ENCODE results near the gene BTN3A1.

BTN3A1 gene

GRCh38 chr6:26401389-26401986, 587 bp upstream of the BTN3A1 start:
- no peak for TF ChIP-seq CTCF (IDR thresholded peaks at IDR 0.05; ENCODE audit: low read depth, low read length)
- H3K4me3 ChIP-seq (ENCODE audit: low read depth, low read length): peak overlapping the region; percentile 69

GRCh38 chr6:26403893-26404292, 1.8 kb downstream of the BTN3A1 start:
- no peak for TF ChIP-seq CTCF (IDR thresholded peaks at IDR 0.05; ENCODE audit: low read depth, low read length)
- no peak overlapping the region for H3K4me3 ChIP-seq (ENCODE audit: low read depth, low read length)

- H3K4me3 ChIP-seq (ENCODE audit: low read depth, low read length): no peak overlapping the region
- TF ChIP-seq CTCF (IDR thresholded peaks at IDR 0.05; ENCODE audit: low read depth, low read length): no peak
These were observed 2.5 kb downstream of the BTN3A1 start for GRCh38 chr6:26404546-26404945.

- TF ChIP-seq CTCF (IDR thresholded peaks at IDR 0.05; ENCODE audit: low read depth, low read length): no peak
These were observed 7.0 kb downstream of the BTN3A1 start for GRCh38 chr6:26408828-26409730.

GRCh38 chr6:26411751-26412150, 9.7 kb downstream of the BTN3A1 start:
- H3K4me3 ChIP-seq (ENCODE audit: low read depth, low read length): no peak overlapping the region
- no peak for TF ChIP-seq CTCF (IDR thresholded peaks at IDR 0.05; ENCODE audit: low read depth, low read length)

More at GRCh38 chr6:26408828-26409730, 7.0 kb downstream of the BTN3A1 start:
- H3K4me3 ChIP-seq (ENCODE audit: low read depth, low read length): no peak overlapping the region

GRCh38 chr6:26412228-26412627, 10.2 kb downstream of the BTN3A1 start:
- no peak overlapping the region for H3K4me3 ChIP-seq (ENCODE audit: low read depth, low read length)
- no peak for TF ChIP-seq CTCF (IDR thresholded peaks at IDR 0.05; ENCODE audit: low read depth, low read length)

- H3K4me3 ChIP-seq (ENCODE audit: low read depth, low read length): no peak overlapping the region
- TF ChIP-seq CTCF (IDR thresholded peaks at IDR 0.05; ENCODE audit: low read depth, low read length): no peak
These were observed 10.9 kb downstream of the BTN3A1 start for GRCh38 chr6:26412954-26413353.
